ENCODE measurements around the gene IER2.

DNA sequence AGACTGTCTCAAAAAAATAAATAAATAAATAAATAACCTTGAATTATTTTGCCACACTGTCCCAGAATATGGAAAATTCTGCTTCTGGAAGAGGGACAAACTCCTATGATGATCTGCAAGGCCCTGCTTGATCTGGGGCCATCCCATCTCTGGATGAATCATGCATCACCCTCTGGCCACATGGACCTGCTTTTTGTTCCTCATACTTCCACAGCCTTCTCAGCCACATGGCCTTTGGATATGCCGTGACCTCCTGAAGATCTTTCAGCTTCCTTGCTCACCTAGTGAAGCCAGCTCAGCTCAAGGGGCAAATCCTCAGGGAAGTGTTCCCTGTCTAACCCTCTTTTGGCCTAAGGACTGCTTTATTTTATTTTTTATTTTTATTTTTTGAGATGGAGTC lies 10.3 kb downstream of the IER2 start:
- no peak for TF ChIP-seq POLR2A (IDR thresholded peaks at IDR 0.05)
- TF ChIP-seq, protein P1, sequence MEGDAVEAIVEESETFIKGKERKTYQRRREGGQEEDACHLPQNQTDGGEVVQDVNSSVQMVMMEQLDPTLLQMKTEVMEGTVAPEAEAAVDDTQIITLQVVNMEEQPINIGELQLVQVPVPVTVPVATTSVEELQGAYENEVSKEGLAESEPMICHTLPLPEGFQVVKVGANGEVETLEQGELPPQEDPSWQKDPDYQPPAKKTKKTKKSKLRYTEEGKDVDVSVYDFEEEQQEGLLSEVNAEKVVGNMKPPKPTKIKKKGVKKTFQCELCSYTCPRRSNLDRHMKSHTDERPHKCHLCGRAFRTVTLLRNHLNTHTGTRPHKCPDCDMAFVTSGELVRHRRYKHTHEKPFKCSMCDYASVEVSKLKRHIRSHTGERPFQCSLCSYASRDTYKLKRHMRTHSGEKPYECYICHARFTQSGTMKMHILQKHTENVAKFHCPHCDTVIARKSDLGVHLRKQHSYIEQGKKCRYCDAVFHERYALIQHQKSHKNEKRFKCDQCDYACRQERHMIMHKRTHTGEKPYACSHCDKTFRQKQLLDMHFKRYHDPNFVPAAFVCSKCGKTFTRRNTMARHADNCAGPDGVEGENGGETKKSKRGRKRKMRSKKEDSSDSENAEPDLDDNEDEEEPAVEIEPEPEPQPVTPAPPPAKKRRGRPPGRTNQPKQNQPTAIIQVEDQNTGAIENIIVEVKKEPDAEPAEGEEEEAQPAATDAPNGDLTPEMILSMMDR (IDR thresholded peaks at IDR 0.05), result no peak
